GM19463 (cell line): ENCODE data around the gene EFS.
"Not testable (repeated sequence)": the region's sequence is repeated elsewhere in the genome, so short reads cannot be mapped to it uniquely, and the experiment has no call there.

ENCODE experiments used
- ATAC-seq: cut with Tn5 transposase; IDR thresholded peaks from one replicate; pipeline ENCODE4 v1.9.1; 2021; ENCODE audit warnings: mild to moderate bottlenecking, moderate library complexity; ENCODE audit not compliant: unreplicated experiment

Gene EFS

DNA sequence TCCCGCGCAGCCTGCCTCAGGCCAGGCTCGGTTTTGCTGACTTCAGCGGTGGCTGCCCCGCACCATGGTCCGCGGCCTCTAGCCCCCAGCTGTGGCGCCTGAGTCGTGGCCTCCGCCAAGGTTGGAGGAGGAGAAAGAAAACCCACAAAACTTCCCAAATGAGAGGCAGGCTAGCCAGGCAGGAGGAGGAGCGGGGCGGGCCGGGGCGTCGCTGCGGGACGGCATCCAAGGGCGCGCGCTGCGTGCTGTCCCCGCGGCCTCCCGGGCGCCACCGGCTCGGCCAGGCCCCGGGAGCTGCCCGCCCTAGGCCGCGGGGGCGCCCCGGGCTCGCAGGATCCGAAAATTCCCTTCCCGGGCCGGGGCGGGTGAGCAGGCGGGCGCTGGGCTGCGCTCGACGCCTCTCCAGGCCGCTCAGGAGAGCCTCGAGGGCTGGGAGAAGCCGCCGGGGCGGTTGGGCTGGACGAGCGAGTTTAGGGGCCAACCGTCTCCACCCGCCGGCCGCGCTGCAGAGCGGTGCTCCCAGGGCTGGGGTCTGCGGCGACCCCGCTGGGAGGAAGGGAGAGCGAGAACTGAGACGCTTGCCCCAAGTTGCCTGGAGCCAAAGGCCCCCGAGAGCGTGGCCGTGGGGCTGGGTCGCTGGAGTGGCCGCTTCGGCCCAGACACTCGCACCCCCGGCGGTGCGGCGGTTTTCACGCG lies at the start of gene EFS:
Gene EFS, minus strand, starts transcription at position 137 of the 696 bp plus-strand sequence. CDS start 147 bp downstream, outside the sequence.
- ATAC-seq: no peak

DNA sequence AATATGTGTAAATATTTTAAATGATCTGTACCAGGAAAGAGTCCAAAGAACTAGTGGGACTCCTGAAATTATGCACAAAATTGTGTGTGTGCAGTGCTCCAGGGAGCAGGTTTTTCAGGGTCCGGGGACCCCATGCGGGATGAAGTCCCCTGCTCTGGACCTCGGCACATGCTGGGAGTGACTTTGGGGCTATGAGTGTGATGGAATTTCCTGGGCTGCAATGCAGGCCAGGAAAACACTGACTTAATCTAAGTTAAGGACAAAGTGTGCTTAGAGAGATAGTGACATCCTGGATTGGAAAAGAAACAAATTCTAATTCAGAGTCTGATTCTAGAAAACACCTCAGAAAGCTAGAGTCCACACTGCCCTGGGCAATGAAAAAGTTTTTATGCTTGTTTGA lies 49.3 kb upstream of the EFS start:
- ATAC-seq: no peak

DNA sequence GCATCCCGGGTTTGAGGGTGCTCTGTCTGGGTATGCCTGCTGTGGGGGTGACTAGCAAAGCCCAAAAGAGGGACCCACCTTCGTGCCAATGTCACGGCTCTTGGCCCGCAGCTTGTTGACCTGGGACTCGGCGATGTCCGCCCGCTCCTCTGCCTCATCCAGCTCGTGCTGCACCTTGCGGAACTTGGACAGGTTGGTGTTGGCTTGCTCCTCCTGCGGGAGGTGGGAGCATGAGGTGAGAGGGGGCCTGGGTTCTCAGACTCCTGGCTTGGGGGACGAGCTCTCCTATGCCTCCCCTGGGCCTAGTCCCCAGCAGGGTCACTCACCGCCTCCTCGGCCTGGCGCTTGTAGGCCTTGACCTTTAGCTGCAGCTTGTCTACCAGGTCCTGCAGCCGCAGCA lies 48.7 kb upstream of the EFS start:
- ATAC-seq: no peak

DNA sequence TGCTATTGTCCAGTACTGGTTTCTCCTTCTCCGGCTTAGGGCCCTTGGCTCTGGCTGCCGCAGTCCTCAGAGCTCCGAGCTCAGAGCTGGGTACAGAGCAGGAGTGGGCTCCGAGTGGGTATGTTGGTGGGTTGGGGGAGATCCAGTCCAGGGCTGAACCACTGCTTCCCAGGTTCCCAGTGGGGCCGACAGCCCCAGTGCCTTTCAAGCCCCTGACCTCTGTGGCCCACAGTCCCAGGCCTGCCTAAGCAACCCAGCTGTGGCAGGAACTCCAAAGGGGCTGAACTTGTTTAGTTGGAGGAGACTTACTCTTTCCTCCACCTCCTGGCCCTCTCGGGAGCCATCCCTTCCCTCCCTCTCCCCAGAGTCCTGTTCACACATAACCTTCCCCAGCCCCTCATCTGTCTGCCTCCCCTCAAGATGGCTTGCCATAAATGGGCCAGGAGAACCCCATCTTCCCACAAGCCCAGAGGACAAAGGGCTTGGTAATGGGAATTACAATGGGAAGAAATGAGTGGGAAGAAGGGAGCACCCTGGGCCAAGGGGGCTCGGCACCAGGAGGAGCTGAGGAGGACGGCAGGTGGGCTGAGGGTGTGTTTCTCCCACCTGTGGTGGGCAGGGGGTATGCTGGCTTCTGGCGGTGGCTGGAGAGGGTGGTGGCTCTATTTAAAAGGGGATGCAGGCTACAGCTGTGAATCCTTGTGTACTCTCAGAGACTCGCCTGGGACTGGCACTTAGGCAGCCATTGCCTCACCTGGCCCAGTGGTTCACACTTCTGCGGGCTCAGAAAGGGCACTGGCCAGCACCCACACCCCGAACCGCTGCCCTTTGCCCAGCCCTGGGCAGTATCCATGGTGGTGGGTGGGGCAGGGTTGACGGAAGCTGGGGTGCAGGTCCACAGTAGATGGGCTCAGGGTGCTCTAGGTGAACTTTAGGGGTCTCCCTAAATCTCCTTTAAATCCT lies 46.9 kb upstream of the EFS start:
- ATAC-seq: no peak

- ATAC-seq: no peak
Measured at GRCh38 chr14:23409966-23410635, 45.1 kb upstream of the EFS start.

DNA sequence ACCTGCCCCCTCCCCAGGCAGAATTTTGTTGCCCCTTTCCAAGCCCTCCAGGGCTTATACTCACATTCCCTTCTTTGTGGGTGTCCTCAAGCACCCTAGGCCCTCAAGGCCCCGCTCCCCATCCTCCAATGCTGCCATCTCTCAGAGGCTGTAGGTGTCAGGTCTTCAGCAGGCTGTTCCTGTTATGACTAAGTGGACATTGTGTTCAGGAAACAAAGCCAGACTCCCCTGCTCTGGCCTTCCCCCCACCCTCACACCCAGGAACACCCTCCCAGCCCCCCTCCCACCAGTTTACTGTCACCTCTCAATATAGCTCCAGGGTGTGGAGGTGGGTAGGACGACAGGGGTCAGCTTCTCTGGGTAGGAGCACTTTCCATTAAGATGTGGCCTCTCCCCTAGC lies 44.5 kb upstream of the EFS start:
- ATAC-seq: no peak

DNA sequence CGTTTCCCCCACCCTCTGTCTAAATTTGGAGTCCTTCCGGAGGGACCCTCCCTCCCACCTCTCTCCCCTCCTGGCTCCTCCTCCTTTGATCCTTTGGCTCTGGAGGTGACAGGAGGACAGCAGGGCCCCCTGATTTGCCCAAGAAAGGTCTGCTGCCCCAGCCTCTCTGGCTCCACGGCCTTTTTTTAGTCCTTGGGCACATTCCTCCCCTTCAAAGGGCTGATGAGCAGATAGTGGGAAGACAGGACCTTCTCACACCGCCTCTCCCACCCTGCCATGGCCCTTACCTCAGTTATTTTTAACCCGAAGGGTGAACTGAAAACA lies 43.3 kb upstream of the EFS start:
- ATAC-seq: no peak

DNA sequence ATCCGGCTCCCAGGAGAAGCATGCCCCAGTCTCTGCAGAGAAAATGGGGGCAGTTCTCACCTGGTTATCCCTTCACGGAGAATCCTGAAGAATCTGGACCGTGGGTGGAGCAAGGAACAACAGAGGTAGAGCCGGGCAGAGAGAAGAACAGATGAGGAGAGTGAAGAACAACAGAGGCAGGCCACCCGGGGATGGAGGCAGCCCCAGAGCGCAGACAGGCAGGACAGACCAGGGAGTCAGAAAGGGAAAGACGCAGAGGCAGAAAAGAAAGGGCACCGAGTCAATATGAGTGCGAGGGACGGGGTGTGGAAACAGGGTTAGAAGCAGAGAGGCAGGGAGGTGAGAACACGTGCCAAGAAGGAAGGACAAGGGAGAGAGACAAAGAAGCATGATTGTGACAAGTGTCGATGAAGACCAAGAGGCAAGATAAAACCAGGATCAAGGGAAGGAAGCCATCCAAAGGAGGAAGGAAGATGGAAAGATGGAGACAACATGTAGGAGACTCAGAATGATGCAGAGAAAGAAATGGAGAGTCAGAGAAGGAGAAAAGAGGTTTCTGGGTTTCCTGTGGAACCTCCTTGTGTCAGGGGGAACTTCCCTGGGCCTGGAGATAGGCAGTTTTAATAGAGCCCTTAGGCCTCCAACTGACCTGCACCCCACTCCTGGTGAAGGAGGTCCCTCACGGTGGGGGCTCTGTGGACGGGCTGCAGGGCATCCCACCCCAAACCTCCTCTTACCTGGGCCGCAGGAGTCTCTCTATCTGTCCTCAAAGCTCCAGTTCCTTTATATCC lies 42.7 kb upstream of the EFS start, which contains the start of gene MYH6:
Gene MYH6, minus strand, starts transcription at position 758 of the 791 bp plus-strand sequence. CDS start 1,050 bp downstream, outside the sequence.
- no peak for ATAC-seq

GRCh38 chr14:23406725-23407355 lies 41.9 kb upstream of the EFS start:
- ATAC-seq: no peak

- ATAC-seq: peak; percentile 77
Measured at GRCh38 chr14:23406244-23406643, 41.3 kb upstream of the EFS start.

- ATAC-seq: no peak
Measured at GRCh38 chr14:23405516-23406025, 40.6 kb upstream of the EFS start.

- ATAC-seq: no peak
Measured at GRCh38 chr14:23405096-23405495, 40.1 kb upstream of the EFS start.

DNA sequence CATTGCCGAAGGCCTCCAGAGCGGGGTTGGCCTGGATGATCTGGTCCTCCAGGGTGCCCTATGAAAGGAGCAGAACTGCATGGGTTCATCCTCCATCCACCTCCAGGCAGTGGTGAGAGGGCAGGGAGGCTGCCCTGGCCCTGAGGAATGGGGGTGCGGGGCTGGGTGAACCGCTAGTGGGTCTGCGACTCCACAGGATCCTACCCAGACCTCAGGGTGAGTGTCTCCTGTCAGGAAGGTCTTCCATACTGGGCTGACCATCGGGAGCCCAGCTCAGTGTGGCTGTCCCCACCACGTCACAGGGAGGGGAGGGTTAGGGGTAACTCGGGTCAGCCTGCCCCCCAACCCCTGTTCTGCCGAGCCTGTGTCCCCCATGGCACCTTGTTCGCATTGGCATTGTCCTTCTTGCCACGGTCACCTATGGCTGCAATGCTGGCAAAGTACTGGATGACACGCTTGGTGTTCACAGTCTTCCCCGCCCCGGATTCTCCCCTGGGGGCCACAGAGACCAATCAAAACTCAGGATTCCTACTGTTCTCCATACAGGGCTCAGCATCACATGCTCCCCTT lies 39.4 kb upstream of the EFS start:
- no peak for ATAC-seq

- ATAC-seq: no peak
Measured at GRCh38 chr14:23403908-23404307, 38.9 kb upstream of the EFS start.

DNA sequence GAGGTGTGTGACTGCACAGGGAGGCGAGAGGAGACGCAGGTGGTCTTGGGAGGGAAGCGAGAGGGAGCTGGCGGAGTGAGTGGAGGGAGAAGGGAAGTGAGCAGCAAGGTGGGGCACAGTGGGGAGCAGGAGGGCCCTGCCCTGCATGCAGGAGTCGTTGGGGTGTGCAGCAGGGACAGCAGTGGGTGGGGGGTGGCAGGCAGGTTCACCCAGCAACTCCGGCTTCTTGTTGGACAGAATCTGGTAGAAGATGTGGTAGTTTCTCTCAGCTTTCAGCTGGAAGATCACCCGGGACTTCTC lies 38.1 kb upstream of the EFS start:
- ATAC-seq: no peak

- no peak for ATAC-seq
Measured at GRCh38 chr14:23402296-23403138, 37.5 kb upstream of the EFS start.

DNA sequence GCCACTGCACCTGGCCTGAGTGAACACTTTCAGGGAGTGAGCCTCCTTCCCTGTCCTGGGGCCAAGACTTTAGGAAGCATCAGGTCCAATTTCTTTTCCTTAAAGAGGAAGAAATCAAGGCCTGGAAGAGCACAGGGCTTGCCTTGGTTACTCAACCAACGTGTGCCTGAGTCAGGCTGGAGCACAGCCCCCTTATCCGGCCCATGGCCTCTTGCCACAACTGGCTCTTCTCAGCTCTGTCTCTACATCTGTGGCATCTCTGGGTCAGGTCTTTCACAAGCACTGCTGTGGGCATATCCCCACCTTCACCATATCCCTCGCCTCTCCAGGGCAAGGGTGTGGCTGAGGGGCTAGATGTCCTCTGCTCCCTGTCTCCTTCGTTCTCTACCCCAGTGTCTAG lies 36.3 kb upstream of the EFS start:
- no peak for ATAC-seq

- ATAC-seq: not testable (repeated sequence)
Measured at GRCh38 chr14:23400496-23401149, 35.7 kb upstream of the EFS start.
